Neural cell (in vitro differentiated cells): ENCODE results near the gene PUSL1.

Source experiments
- SMC3 ChIP-seq: fragments of 450-650 bp; conservative IDR thresholded peaks from 2 replicates; pipeline ENCODE4 v1.6.1; 2014; ENCODE audit warnings: antibody characterized with exemption, mild to moderate bottlenecking, moderate library complexity; ENCODE audit not compliant: poor library complexity
- TF ChIP-seq, protein P1 (sequence below): fragments of 450-650 bp; IDR thresholded peaks from 2 replicates; pipeline ENCODE4 v1.5.1; 2014; ENCODE audit warnings: antibody characterized with exemption, mild to moderate bottlenecking, moderate library complexity; ENCODE audit not compliant: poor library complexity, severe bottlenecking

DNA sequence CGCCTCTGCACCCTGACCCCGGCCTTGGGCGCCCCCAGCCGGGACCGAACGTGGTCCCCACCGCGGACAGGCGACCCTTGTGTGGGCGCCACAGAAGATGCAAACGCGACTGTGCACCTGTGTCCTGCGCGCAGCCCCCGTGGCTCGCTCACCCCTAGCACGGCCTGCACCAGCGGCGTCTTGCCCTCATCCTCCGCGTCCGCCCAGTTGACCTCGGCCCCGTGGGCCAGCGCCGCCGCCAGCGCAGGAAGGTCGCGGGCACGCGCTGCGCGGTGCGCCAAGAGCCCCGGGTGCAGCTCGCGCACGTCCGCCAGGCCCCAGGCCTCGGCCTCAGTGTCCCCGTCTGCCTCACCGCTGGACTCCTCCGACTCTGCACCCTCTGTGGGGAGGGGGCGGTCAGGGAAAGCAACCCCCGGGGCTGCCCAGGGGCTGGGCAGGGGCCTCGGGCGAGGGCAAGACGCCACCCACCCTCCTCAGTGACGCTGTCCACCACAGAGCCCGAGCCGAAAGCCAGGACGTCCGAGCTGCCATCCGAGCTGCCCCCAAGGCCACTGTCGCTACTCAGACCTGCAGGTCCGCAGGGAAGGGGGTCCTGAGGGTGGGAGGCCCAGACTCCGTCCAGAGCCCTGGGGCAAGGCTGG, 14.0 kb upstream of the PUSL1 start:
- TF ChIP-seq, protein P1, sequence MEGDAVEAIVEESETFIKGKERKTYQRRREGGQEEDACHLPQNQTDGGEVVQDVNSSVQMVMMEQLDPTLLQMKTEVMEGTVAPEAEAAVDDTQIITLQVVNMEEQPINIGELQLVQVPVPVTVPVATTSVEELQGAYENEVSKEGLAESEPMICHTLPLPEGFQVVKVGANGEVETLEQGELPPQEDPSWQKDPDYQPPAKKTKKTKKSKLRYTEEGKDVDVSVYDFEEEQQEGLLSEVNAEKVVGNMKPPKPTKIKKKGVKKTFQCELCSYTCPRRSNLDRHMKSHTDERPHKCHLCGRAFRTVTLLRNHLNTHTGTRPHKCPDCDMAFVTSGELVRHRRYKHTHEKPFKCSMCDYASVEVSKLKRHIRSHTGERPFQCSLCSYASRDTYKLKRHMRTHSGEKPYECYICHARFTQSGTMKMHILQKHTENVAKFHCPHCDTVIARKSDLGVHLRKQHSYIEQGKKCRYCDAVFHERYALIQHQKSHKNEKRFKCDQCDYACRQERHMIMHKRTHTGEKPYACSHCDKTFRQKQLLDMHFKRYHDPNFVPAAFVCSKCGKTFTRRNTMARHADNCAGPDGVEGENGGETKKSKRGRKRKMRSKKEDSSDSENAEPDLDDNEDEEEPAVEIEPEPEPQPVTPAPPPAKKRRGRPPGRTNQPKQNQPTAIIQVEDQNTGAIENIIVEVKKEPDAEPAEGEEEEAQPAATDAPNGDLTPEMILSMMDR = no peak
- no peak for TF ChIP-seq SMC3
